ENCODE results near the gene SSBP2.

SSBP2 gene

DNA sequence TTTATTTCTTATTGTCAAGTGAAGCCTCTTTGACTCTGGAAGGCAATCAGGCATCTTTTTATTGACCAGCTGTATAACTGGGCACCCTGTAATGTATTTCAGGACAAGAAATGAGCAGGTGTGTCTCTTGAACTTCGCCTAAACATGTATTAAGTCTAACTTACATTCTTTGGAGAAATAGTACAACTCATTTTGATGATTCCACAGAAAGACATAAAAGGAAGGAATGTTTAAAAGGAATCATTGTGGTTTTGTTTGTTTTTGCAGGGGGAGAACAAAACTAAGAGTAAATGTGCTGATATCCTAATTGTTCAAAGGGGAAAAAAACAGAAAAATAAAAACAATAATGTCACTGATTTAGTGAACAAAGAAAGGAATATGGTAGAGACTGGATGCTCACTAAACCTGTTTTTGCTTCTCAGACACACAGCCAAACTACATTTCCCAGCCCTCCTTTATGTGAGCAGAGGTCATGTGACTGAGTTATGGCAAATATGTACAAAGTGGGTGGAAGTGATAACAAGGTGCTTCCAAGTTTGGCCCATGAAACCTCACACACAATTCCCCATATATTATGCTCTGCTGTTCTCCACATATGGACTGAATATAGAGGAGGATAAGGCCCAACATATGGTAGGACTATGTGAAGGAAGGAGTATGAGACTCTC is 206.4 kb downstream of the SSBP2 start:
- H3K27ac Mint-ChIP-seq, result no peak overlapping the region
- no peak overlapping the region for H3K4me3 Mint-ChIP-seq
- no peaks in the 10 kb centered on the region for H3K27me3 Mint-ChIP-seq
- peaks cover 5% of the 10 kb centered on the region for H3K4me1 Mint-ChIP-seq (ENCODE audit: low read depth)
- peaks cover 16% of the 10 kb centered on the region for H3K36me3 Mint-ChIP-seq (ENCODE audit: low read depth)
- H3K9me3 Mint-ChIP-seq, result no peaks in the 10 kb centered on the region

- Mint-ChIP-seq H3K36me3 (ENCODE audit: low read depth) (peaks cover 12% of the 10 kb centered on the region), H3K27me3 (no peaks in the 10 kb centered on the region), H3K4me3 (no peak overlapping the region), H3K9me3 (no peaks in the 10 kb centered on the region), H3K27ac (no peak overlapping the region), H3K4me1 (ENCODE audit: low read depth) (peaks cover 25% of the 10 kb centered on the region)
Observed at GRCh38 chr5:81542242-81542641, 208.7 kb downstream of the SSBP2 start.

GRCh38 chr5:81537905-81538547 is 212.9 kb downstream of the SSBP2 start:
- no peaks in the 10 kb centered on the region for H3K9me3 Mint-ChIP-seq
- peaks cover 12% of the 10 kb centered on the region for H3K36me3 Mint-ChIP-seq (ENCODE audit: low read depth)
- H3K4me1 Mint-ChIP-seq (ENCODE audit: low read depth), result peaks cover 48% of the 10 kb centered on the region
- no peak overlapping the region for H3K4me3 Mint-ChIP-seq
- peak overlapping the region; percentile 58 for H3K27ac Mint-ChIP-seq
- no peaks in the 10 kb centered on the region for H3K27me3 Mint-ChIP-seq

GRCh38 chr5:81534441-81534840 is 216.5 kb downstream of the SSBP2 start:
- no peak overlapping the region for H3K27ac Mint-ChIP-seq
- no peaks in the 10 kb centered on the region for H3K27me3 Mint-ChIP-seq
- H3K9me3 Mint-ChIP-seq, result no peaks in the 10 kb centered on the region
- H3K4me3 Mint-ChIP-seq, result no peak overlapping the region
- no peaks in the 10 kb centered on the region for H3K36me3 Mint-ChIP-seq (ENCODE audit: low read depth)
- peaks cover 60% of the 10 kb centered on the region for H3K4me1 Mint-ChIP-seq (ENCODE audit: low read depth)

DNA sequence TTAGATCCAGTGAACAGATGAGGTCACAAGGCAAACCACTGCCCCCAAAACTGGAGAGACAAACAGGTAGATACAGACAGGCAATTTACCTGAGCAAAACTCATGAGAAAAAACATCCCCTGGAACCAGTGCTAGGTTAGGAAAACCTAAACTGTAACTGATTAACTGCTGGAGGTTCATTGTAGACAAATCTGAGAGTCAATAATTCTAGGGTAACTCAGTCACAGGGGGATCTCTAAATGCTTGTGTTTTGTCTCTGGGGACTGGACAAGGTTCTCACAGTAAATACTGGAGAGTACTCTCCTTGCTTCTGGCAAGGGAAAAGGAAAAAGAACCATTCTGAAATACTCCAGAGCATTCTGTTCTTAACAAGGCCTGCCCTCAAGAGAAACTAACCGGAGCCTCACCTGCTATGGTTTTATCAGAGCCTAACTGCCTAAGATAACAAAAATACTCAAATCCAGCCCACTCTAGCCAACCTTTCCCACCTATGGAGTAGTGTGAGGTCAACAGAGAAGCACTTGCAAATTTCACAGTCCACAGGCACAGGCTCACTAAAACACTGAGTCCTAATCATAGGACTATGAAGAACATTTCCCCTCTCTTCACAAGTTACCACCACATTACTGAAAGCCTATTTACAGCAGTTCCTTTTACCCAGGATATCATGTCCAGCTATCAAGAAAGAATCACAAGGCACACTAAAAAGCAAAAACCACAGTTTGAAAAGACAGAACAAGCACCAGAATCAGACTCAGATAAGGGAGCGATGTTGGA is 217.1 kb downstream of the SSBP2 start:
- peak overlapping the region; percentile 9 for H3K27ac Mint-ChIP-seq
- H3K4me1 Mint-ChIP-seq (ENCODE audit: low read depth), result peaks cover 55% of the 10 kb centered on the region
- no peaks in the 10 kb centered on the region for H3K9me3 Mint-ChIP-seq
- no peak overlapping the region for H3K4me3 Mint-ChIP-seq
- H3K27me3 Mint-ChIP-seq, result no peaks in the 10 kb centered on the region
- H3K36me3 Mint-ChIP-seq (ENCODE audit: low read depth), result no peaks in the 10 kb centered on the region

DNA sequence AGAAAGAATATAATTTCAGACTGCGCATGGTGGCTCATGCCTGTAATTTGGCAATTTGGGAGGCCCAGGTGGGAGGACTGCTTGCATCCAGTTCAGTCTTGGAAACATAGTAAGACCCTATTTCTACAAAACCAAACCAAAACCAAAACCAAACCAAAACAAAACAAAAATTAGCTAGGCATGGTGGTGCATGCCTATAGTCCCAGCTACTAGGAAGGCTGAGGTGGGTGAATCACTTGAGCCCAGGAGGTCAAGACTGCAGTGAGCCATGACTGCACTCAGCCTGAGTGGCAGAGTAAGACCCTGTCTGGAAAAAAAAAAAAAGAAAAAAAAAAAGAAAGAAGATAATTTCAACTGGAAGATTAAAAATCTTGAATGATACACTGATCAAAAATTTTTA is 220.0 kb downstream of the SSBP2 start:
- H3K4me1 Mint-ChIP-seq (ENCODE audit: low read depth), result peaks cover 34% of the 10 kb centered on the region
- no peaks in the 10 kb centered on the region for H3K27me3 Mint-ChIP-seq
- H3K36me3 Mint-ChIP-seq (ENCODE audit: low read depth), result peaks cover under 1% of the 10 kb centered on the region
- H3K4me3 Mint-ChIP-seq, result no peak overlapping the region
- no peak overlapping the region for H3K27ac Mint-ChIP-seq
- H3K9me3 Mint-ChIP-seq, result no peaks in the 10 kb centered on the region

GRCh38 chr5:81525690-81526089 is 225.2 kb downstream of the SSBP2 start:
- Mint-ChIP-seq H3K36me3 (ENCODE audit: low read depth) (peaks cover 5% of the 10 kb centered on the region), H3K4me1 (ENCODE audit: low read depth) (peaks cover 26% of the 10 kb centered on the region), H3K9me3 (no peaks in the 10 kb centered on the region), H3K4me3 (no peak overlapping the region), H3K27ac (peak overlapping the region; percentile 42), H3K27me3 (no peaks in the 10 kb centered on the region)

GRCh38 chr5:81524015-81524414 is 226.9 kb downstream of the SSBP2 start:
- no peaks in the 10 kb centered on the region for H3K9me3 Mint-ChIP-seq
- peaks cover 5% of the 10 kb centered on the region for H3K36me3 Mint-ChIP-seq (ENCODE audit: low read depth)
- peaks cover 16% of the 10 kb centered on the region for H3K4me1 Mint-ChIP-seq (ENCODE audit: low read depth)
- H3K27me3 Mint-ChIP-seq, result no peaks in the 10 kb centered on the region
- no peak overlapping the region for H3K27ac Mint-ChIP-seq
- no peak overlapping the region for H3K4me3 Mint-ChIP-seq

- Mint-ChIP-seq H3K9me3 (no peaks in the 10 kb centered on the region), H3K27me3 (no peaks in the 10 kb centered on the region), H3K27ac (no peak overlapping the region), H3K4me1 (ENCODE audit: low read depth) (peaks cover 16% of the 10 kb centered on the region), H3K4me3 (no peak overlapping the region), H3K36me3 (ENCODE audit: low read depth) (peaks cover 5% of the 10 kb centered on the region)
Observed at GRCh38 chr5:81522571-81522970, 228.3 kb downstream of the SSBP2 start.

- Mint-ChIP-seq H3K27me3 (no peaks in the 10 kb centered on the region), H3K9me3 (no peaks in the 10 kb centered on the region), H3K27ac (no peak overlapping the region), H3K4me1 (ENCODE audit: low read depth) (peaks cover 13% of the 10 kb centered on the region), H3K4me3 (no peak overlapping the region), H3K36me3 (ENCODE audit: low read depth) (peaks cover 3% of the 10 kb centered on the region)
Observed at GRCh38 chr5:81520769-81521168, 230.1 kb downstream of the SSBP2 start.

DNA sequence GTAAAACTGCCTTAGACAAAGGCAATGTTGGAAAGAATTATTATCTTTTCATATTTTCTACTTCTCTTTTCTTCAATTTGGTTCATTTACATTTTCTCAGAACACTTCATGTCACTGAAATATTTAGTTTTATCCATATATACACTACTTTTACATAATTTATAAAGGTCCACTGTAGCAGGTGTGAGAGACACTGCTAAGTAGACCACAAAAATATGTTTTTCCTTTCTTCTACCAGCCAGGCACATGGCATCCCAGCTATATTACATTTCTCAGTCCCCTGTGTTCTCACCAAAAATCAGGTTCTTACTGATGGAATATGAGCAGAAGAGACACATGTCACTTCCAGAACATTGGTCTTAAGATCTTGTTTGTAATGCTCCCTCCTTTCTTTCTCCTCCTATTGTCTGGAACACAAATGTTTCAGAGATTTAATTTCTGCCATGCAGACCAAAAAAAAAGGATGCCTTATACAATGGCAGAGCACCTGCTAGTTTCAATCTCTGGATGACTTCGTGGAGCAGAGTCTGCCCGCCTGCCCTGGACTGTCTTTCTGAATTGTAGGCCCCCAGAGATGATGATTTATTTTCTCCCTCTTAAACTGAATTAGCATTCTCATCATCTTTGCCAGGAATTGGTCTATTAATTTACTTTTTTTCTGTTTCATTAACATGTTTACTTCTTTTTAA is 231.5 kb downstream of the SSBP2 start:
- Mint-ChIP-seq H3K9me3 (no peaks in the 10 kb centered on the region), H3K36me3 (ENCODE audit: low read depth) (no peaks in the 10 kb centered on the region), H3K4me1 (ENCODE audit: low read depth) (peaks cover 1% of the 10 kb centered on the region), H3K4me3 (no peak overlapping the region), H3K27me3 (no peaks in the 10 kb centered on the region), H3K27ac (no peak overlapping the region)

DNA sequence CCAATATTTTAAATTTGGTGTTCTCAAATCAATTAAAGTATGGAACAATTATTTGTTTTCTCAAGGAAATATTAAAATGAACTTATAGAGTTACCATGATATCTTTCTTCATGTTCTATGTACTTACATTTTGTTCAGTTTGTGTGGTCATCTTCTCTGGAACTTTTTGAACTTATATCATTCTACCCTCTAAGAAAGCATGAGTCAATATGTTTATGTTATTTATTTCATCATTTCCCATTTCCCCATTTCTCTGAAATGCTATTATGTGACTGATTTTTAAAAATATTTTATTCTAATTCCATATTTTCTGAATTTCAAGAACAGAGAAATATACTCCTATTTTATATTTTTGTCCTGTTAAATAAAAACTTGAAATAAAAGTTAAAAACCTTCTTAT is 233.4 kb downstream of the SSBP2 start:
- Mint-ChIP-seq H3K27me3 (no peaks in the 10 kb centered on the region), H3K9me3 (no peaks in the 10 kb centered on the region), H3K27ac (no peak overlapping the region), H3K4me3 (no peak overlapping the region), H3K36me3 (ENCODE audit: low read depth) (no peaks in the 10 kb centered on the region), H3K4me1 (ENCODE audit: low read depth) (no peaks in the 10 kb centered on the region)

- no peak overlapping the region for H3K4me3 Mint-ChIP-seq
- H3K36me3 Mint-ChIP-seq (ENCODE audit: low read depth), result no peaks in the 10 kb centered on the region
- no peaks in the 10 kb centered on the region for H3K9me3 Mint-ChIP-seq
- H3K27ac Mint-ChIP-seq, result no peak overlapping the region
- H3K27me3 Mint-ChIP-seq, result no peaks in the 10 kb centered on the region
- H3K4me1 Mint-ChIP-seq (ENCODE audit: low read depth), result no peaks in the 10 kb centered on the region
Observed at GRCh38 chr5:81516091-81516490, 234.8 kb downstream of the SSBP2 start.

DNA sequence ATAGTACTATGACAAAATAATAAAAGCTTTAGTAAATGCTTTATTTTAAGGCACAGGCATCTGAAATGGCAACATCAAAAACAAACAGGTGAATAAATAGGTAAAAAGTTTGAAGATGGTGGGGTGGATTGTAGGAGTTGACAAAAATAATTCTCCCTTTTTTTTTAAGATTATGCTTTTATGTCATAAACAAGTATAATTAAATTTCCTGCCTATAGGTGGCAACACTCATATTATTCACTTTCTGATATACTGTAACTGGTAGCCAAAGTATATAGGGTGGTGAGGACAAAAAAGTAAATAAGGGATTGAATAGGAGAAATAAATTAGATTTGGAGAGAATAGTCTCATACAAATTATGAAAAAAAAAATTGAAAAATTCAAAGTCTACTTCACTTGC is 236.9 kb downstream of the SSBP2 start:
- H3K9me3 Mint-ChIP-seq, result no peaks in the 10 kb centered on the region
- H3K4me1 Mint-ChIP-seq (ENCODE audit: low read depth), result no peaks in the 10 kb centered on the region
- H3K36me3 Mint-ChIP-seq (ENCODE audit: low read depth), result no peaks in the 10 kb centered on the region
- H3K27ac Mint-ChIP-seq, result no peak overlapping the region
- H3K27me3 Mint-ChIP-seq, result no peaks in the 10 kb centered on the region
- no peak overlapping the region for H3K4me3 Mint-ChIP-seq

DNA sequence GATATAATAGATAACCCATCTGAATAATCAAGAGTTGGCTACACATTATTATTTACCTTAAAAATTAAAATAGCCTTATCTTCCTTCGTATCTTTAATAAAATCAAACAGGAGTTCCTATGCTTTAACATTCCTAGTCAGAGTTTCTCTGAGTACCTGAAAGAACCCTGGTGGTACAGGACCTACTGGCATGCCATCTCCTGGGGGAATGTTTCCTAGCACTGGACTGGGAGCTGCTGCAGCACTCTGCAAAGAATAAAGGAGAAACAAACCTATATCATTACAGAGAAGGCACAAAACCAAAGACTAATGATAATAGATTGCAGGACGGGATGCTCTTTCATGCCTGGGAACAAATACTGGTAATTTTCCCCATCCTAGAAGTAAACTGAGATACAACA is 237.4 kb downstream of the SSBP2 start:
- H3K4me1 Mint-ChIP-seq (ENCODE audit: low read depth), result no peaks in the 10 kb centered on the region
- H3K4me3 Mint-ChIP-seq, result no peak overlapping the region

More for the DNA sequence above, 237.4 kb downstream of the SSBP2 start:
- Mint-ChIP-seq H3K9me3 (no peaks in the 10 kb centered on the region), H3K36me3 (ENCODE audit: low read depth) (no peaks in the 10 kb centered on the region), H3K27me3 (no peaks in the 10 kb centered on the region), H3K27ac (no peak overlapping the region)

All from stimulated activated naive CD8-positive, alpha-beta T cell treated with anti-CD3 and anti-CD28 coated beads, Interleukin-15, Interleukin-2, amounts not matched to agents 100 ng/mL and 50 ng/mL, for 24 hours (primary cell).